NCI-H146 treated with DMSO at 0.1 percent for 48 hours (cell line): Measurements from ENCODE around the gene APOC4.
"Not testable (repeated sequence)": the region's sequence is repeated elsewhere in the genome, so short reads cannot be mapped to it uniquely, and the experiment has no call there.

ENCODE experiments used
- DNase-seq: peaks from one replicate; lab custom pipeline; 2025; ENCODE audit not compliant: unreplicated experiment; lab: John Stamatoyannopoulos, UW

The APOC4 gene, protein sequence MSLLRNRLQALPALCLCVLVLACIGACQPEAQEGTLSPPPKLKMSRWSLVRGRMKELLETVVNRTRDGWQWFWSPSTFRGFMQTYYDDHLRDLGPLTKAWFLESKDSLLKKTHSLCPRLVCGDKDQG

GRCh38 chr19:44942067-44942571 is at the start of gene APOC4:
Gene APOC4, plus strand, starts transcription at chr19:44942237. Its CDS starts 41 bp downstream, at chr19:44942278.
- DNase-seq: no peak

DNA sequence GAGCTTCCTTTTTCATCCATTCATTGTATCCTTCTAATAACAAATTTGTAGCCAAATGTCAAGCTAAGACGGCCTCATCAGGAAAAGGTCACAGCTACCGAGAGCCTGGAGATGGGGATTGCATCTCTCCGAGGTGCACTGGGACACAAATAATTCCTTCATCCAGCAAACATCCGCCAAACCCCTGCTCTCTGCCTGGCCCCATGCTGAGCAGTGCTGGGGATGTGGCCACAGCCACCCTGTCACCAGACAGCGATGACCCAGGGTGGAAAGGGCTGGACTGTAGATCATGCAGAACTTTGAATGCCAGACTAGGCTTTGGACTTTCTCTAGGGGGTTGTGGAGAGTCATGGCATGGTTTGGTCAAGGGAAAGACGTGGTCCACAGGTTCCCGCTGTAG is 49.1 kb upstream of the APOC4 start:
- DNase-seq: no peak

GRCh38 chr19:44893332-44894051 is 48.5 kb upstream of the APOC4 start:
- DNase-seq: no peak

GRCh38 chr19:44894052-44894400 is 48.0 kb upstream of the APOC4 start:
- no peak for DNase-seq

- no peak for DNase-seq
Measured at GRCh38 chr19:44894946-44895345, 47.1 kb upstream of the APOC4 start.

- no peak for DNase-seq
Measured at GRCh38 chr19:44897835-44898234, 44.2 kb upstream of the APOC4 start.

DNA sequence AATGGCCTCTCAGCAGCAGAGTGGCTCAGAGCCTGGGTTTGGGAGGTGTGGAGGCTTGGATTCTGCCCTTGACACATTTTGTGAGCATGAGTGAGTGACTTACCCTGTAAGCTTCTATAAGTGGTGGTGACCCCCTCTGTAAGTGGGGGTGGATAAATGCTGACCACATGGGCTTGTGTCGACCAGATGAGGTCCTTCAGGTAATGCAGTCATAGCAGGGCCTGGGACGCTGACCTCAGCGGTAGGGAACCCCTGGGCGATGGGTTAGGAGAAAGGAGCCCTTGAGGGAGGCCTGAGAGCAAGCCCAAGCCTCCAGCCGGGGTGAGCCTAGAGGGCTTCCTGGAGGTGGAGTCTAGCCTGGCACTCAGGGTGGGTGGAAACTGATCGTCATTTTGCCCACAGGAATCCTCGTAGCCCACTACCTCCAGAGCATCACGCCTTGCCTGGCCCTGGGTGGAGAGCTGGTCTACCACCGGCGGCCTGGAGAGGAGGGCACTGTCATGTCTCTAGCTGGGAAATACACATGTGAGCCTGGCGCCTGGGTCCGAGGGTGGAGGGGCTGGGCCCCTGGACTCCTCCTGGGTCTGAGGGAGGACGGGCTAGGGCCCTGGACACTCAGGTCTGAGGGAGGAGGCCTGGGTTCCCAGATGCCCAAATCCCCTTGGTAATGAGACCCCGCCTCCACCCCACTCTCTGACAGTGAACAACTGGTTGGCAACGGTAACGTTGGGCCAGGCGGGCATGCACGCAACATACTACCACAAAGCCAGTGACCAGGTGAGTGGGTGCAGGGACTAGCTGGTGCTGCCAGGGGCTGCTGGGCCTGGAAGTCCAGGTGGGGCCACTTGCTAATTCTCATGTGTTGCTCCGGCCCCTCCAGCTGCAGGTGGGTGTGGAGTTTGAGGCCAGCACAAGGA is 41.5 kb upstream of the APOC4 start:
- no peak for DNase-seq

- DNase-seq: no peak
Measured at GRCh38 chr19:44903216-44903601, 38.8 kb upstream of the APOC4 start.

DNA sequence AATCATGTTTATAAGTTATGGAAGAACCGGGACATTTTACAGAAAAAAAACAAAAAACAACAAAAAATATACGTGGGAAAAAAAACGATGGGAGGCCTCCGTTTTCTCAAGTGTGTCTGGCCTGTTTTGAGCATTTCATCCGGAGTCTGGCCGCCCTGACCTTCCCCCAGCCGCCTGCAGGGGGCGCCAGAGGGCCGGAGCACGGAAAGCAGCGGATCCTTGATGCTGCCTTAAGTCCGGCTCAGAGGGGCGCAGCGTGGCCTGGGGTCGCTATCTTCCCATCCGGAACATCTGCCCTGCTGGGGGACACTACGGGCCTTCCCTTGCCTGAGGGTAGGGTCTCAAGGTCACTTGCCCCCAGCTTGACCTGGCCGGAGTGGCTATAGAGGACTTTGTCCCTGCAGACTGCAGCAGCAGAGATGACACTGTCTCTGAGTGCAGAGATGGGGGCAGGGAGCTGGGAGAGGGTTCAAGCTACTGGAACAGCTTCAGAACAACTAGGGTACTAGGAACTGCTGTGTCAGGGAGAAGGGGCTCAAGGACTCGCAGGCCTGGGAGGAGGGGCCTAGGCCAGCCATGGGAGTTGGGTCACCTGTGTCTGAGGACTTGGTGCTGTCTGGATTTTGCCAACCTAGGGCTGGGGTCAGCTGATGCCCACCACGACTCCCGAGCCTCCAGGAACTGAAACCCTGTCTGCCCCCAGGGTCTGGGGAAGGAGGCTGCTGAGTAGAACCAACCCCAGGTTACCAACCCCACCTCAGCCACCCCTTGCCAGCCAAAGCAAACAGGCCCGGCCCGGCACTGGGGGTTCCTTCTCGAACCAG is 38.2 kb upstream of the APOC4 start:
- DNase-seq: peak; percentile 29

GRCh38 chr19:44904426-44904994 is 37.5 kb upstream of the APOC4 start:
- DNase-seq: no peak

DNA sequence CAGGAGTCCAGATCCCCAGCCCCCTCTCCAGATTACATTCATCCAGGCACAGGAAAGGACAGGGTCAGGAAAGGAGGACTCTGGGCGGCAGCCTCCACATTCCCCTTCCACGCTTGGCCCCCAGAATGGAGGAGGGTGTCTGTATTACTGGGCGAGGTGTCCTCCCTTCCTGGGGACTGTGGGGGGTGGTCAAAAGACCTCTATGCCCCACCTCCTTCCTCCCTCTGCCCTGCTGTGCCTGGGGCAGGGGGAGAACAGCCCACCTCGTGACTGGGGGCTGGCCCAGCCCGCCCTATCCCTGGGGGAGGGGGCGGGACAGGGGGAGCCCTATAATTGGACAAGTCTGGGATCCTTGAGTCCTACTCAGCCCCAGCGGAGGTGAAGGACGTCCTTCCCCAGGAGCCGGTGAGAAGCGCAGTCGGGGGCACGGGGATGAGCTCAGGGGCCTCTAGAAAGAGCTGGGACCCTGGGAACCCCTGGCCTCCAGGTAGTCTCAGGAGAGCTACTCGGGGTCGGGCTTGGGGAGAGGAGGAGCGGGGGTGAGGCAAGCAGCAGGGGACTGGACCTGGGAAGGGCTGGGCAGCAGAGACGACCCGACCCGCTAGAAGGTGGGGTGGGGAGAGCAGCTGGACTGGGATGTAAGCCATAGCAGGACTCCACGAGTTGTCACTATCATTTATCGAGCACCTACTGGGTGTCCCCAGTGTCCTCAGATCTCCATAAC is 36.4 kb upstream of the APOC4 start, which contains the start of gene APOE:
TSS of gene APOE (plus strand) at position 360 of the 724 bp plus-strand sequence. CDS start 829 bp downstream, outside the sequence.
- no peak for DNase-seq

- DNase-seq: no peak
Measured at GRCh38 chr19:44907613-44908012, 34.4 kb upstream of the APOC4 start.

GRCh38 chr19:44908074-44908835 is 33.8 kb upstream of the APOC4 start:
- DNase-seq: no peak

GRCh38 chr19:44908836-44909261 is 33.2 kb upstream of the APOC4 start:
- DNase-seq: no peak

DNA sequence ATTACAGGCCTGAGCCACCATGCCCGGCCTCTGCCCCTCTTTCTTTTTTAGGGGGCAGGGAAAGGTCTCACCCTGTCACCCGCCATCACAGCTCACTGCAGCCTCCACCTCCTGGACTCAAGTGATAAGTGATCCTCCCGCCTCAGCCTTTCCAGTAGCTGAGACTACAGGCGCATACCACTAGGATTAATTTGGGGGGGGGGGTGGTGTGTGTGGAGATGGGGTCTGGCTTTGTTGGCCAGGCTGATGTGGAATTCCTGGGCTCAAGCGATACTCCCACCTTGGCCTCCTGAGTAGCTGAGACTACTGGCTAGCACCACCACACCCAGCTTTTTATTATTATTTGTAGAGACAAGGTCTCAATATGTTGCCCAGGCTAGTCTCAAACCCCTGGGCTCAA is 32.3 kb upstream of the APOC4 start:
- no peak for DNase-seq

DNA sequence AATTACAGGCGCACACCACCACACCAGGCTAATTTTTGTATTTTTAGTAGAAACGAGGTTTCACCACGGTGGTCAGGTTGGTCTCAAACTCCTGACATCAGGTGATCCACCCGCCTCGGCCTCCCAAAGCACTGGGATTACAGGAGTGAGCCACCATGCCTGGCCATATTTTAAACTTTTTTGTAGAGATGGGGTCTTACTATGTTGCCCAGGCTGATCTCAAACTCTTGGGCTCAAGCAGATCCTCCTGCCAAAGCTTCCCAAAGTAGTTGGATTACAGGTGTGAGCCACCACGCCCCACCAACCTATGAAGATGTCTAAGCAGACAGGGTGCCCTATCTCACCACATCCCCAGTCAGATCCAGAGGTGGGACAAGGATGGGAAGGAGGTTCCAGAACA is 30.1 kb upstream of the APOC4 start:
- DNase-seq: not testable (repeated sequence)

DNA sequence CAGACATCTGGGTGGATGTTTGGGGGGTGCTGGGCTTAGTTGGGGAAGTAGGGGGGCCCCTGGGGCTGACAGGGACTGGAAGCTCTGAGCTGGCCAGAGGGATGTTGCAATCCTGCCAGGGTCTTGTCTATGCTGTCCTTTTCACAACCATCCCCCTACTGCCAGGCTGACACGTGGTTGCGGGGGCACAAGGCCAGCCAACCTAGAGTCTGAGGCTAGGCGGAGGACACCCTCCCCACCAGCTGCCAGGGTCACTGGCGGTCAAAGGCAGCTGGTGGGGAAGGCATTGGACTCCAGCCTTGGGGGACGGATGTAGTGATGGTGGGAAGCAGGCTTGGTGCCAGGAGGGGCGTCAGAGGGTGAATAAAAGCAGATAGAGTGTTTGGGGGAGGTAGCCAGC is 29.2 kb upstream of the APOC4 start:
- DNase-seq: no peak

GRCh38 chr19:44913512-44914432 is 28.3 kb upstream of the APOC4 start:
- DNase-seq: not testable (repeated sequence)
